Naive thymus-derived CD4-positive, alpha-beta T cell (primary cell): ENCODE data around the gene DEAF1. TPM values are rescaled to one million over a fixed set of nuclear protein-coding genes. Genes with fewer than 3 reads are reported as not detected.

Source experiments
- ATAC-seq: fragments of 150-1000 bp; cut with Tn5 transposase; 2 replicates; pipeline ENCODE4 v1.10.0; 2021; ENCODE audit warnings: mild to moderate bottlenecking, moderate library complexity
- CTCF ChIA-PET: fragments of 350-600 bp; sonication (Branson Sonifier 250); formaldehyde crosslinking; loops from one replicate; lab custom pipeline; 2021; ENCODE audit warnings: antibody characterized with exemption; lab: Charles Lee
- POLR2A ChIA-PET: fragments of 350-600 bp; sonication (Branson Sonifier 250); formaldehyde crosslinking; loops from one replicate; lab custom pipeline; 2021; ENCODE audit warnings: antibody characterized with exemption, inconsistent platforms; lab: Charles Lee
- DNase-seq, 9 donors: peaks; one replicate each; pipeline versions ENCODE4 v3.0.0 to v3.0.0-alpha.2; 2020 to 2022; ENCODE audit warnings: mixed read lengths in 1 of 9
- H3K27ac ChIP-seq: one replicate; pipeline ENCODE4 v1.7.0; 2013; ENCODE audit warnings: mild to moderate bottlenecking, low read depth, low read length, moderate library complexity
- H3K27me3 ChIP-seq, 2 donors: one replicate each; pipeline ENCODE4 v1.7.0; 2013; ENCODE audit warnings: low read length in 2 of 2, mild to moderate bottlenecking in 2 of 2, moderate library complexity in 2 of 2; ENCODE audit not compliant: control insufficient read depth in 2 of 2, insufficient read depth in 2 of 2
- H3K36me3 ChIP-seq, 3 experiments: 1 replicate in 2 of 3; 2 replicates in 1 of 3; pipeline ENCODE4 v1.7.0; 2013; ENCODE audit warnings: low read length in 3 of 3, mild to moderate bottlenecking in 3 of 3, moderate library complexity in 1 of 3; ENCODE audit not compliant: insufficient read depth in 3 of 3, control insufficient read depth in 2 of 3
- H3K4me1 ChIP-seq, 2 donors: one replicate each; pipeline ENCODE4 v1.7.0; 2013; ENCODE audit warnings: low read length in 2 of 2, mild to moderate bottlenecking in 2 of 2, moderate library complexity in 1 of 2; ENCODE audit not compliant: control insufficient read depth in 2 of 2, insufficient read depth in 2 of 2
- H3K4me3 ChIP-seq: 2 replicates; pipeline ENCODE4 v1.7.0; 2013; ENCODE audit warnings: mild to moderate bottlenecking, low read length
- H3K9me3 ChIP-seq, 3 experiments: 1 replicate in 2 of 3; 2 replicates in 1 of 3; pipeline ENCODE4 v1.7.0; 2013; ENCODE audit warnings: low read length in 3 of 3; ENCODE audit not compliant: control insufficient read depth in 2 of 3
- H3K27ac Mint-ChIP-seq, 9 donors: one replicate each; pipeline ENCODE4 v1.8.0; 2020 to 2022; ENCODE audit warnings: mixed read lengths in 9 of 9, mild to moderate bottlenecking in 8 of 9, moderate library complexity in 5 of 9, inconsistent platforms in 2 of 9
- H3K27me3 Mint-ChIP-seq, 5 donors: one replicate each; pipeline ENCODE4 v1.8.0; 2021 to 2022; ENCODE audit warnings: mixed read lengths in 5 of 5, mild to moderate bottlenecking in 1 of 5
- H3K36me3 Mint-ChIP-seq, 5 donors: one replicate each; pipeline ENCODE4 v1.8.0; 2020 to 2022; ENCODE audit warnings: mixed read lengths in 5 of 5, mild to moderate bottlenecking in 3 of 5, inconsistent platforms in 1 of 5
- H3K4me1 Mint-ChIP-seq, 7 donors: one replicate each; pipeline ENCODE4 v1.8.0; 2020 to 2022; ENCODE audit warnings: mixed read lengths in 7 of 7, mild to moderate bottlenecking in 3 of 7, inconsistent platforms in 1 of 7
- H3K4me3 Mint-ChIP-seq, 10 donors: one replicate each; pipeline ENCODE4 v1.8.0; 2020 to 2022; ENCODE audit warnings: mild to moderate bottlenecking in 10 of 10, mixed read lengths in 10 of 10, moderate library complexity in 6 of 10, inconsistent platforms in 2 of 10
- H3K9me3 Mint-ChIP-seq, 11 donors: one replicate each; pipeline ENCODE4 v1.8.0; 2020 to 2022; ENCODE audit warnings: mixed read lengths in 11 of 11, mild to moderate bottlenecking in 4 of 11, inconsistent platforms in 1 of 11, moderate library complexity in 1 of 11
- intact Hi-C, 2 donors: fragments of 100-400 bp; cut with micrococcal nuclease; formaldehyde crosslinking; loops; one replicate each; pipeline ENCODE4 v1.15.1; 2023
- polyA plus RNA-seq, 2 donors: library from polyadenylated mRNA; unstranded; fragments of 300-500 nt; fragmentation: Illumina TruSeq; gene quantifications; one replicate each; pipeline ENCODE4 v1.2.3, GENCODE V29; 2021
- total RNA-seq, 6 experiments: library from RNA in 5 of 6; stranded (reverse) in 5 of 6; gene quantifications; 1 replicate in 5 of 6; 2 replicates in 1 of 6; pipeline ENCODE4 v1.2.3 and lab custom pipeline; 2021 to 2026

The DEAF1 gene
- total and polyA plus RNA-seq, 7 experiments from 2014 or later: 33.0 to 117 (median 54.2) TPM

DNA sequence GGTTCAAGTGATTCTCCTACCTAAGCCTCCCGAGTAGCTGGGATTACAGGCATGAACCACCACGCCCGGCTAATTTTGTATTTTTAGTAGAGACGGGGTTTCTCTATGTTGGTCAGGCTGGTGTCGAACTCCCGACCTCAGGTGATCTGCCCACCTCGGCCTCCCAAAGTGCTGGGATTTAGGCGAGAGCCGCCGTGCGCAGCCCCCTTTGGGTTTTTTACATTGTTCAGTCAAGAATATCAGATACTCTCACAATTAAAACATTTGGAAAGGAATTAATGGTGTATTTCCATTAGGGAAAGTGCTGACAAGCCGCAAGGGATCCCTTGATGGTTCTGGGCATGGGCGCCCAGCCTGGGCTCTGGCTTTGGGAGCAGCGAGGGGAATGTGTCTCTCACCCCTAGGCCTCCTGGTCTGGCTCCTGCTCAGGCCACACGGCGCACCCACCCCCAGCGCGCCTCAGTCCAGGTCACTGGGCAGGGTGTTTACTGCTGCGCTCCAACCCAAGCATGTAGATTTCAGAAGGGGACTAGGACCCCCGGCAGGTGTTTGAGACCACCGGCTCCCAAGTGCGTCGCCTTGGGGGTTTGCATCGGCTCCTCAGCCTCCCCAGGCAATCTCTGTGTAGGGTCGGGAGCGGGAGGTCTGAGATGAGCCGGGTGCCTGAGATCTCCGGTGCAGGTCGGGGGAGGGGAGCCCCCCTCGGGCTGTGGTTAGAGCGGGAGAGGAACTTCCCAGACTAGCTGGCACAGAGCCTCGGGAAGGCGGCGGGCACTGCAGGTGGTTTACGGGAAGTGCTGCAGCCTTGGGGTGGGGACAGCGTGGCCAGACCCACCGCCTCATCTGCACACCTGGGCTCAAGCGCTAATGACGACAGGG, 78.5 kb downstream of the DEAF1 start:
- Histone ChIP-seq H3K36me3 (peaks cover 0 to 26% (median 9%) of the 10 kb centered on the region in 3 experiments), H3K4me3 (peak overlapping the region; percentile 97), H3K27me3 (no peaks in the 10 kb centered on the region), H3K9me3 (no peaks in the 10 kb centered on the region), H3K4me1 (peaks cover 8 to 22% of the 10 kb centered on the region in 2 donors), H3K27ac (peak overlapping the region; percentile 95)
- intact Hi-C loops: loop anchor here (1.0 to 2.0 kb wide), 3 partner anchors 62 to 193 kb away; partner anchors contain the start of gene RPLP2 (in 1 of the 2)
- H3K27me3 Mint-ChIP-seq: no peaks in the 10 kb centered on the region
- no peak for ATAC-seq
- H3K4me1 Mint-ChIP-seq: peaks cover 0 to 22% (median 15%) of the 10 kb centered on the region in 7 donors
- peaks cover 0 to 13% (median 0%) of the 10 kb centered on the region in 5 donors for H3K36me3 Mint-ChIP-seq
- POLR2A ChIA-PET: interaction anchor here (0.6 to 1.5 kb wide), 4 partner anchors 75 to 409 kb away, joined by 3 to 6 read pairs (median 3); partner anchors contain the start of genes BET1L, HRAS and RIC8A
- DNase-seq: no peak
- peaks cover 0 to 2% (median 0%) of the 10 kb centered on the region in 11 donors for H3K9me3 Mint-ChIP-seq
- CTCF ChIA-PET: interaction anchor here (0.6 kb wide), 1 partner anchor 1036 kb away, joined by 3 read pairs; no protein-coding TSS in a partner anchor
- peak overlapping the region; percentile 80 to 94 (median 92) for H3K4me3 Mint-ChIP-seq
- H3K27ac Mint-ChIP-seq: peak overlapping the region; percentile 83 to 97 (median 93)

DNA sequence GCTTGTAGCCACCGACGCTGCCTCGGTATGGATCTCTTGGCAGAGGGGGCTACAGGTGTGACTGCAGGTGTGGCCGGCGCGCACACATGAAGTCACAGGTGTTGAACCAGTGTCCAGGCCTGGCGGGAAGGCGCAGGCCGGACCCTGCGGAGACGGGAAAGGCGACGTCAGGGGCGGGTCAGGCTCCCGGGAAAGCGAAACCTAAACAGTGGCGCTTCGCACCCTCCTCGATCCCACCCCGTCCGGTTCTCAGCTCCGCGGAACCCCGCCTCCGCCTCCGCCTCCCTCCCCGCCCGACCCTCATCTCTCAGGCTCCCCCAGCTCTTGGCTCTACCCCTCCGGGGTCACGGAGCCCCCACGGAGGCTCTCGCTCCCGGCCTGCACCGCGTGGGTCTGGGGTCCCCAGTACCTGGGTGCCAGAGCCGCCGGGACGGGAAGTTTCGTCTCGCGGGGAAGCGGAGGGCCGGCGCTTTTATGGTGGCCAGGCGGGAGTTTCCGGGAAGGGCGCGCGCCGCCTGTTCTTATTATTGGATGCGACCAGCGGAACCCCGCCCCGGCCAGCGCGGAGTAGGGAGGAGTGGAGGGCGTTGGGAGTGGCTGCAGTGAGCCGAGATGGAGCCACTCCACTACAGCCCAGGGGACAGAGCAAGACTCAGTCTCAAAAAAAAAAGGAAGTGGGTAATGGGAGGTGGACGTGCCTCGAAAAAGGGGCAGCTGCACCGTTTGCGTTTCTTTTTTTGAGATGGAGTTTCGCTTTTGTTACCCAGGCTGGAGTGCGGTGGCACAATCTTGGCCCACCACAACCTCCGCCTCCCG, 79.3 kb downstream of the DEAF1 start, which contains the start of gene IRF7:
Gene IRF7 (minus strand): TSS at position 447 of the 816 bp plus-strand sequence. CDS start 586 bp downstream, outside the sequence.
- Mint-ChIP-seq H3K36me3 (peaks cover 0 to 13% (median 0%) of the 10 kb centered on the region in 5 donors), H3K27me3 (no peaks in the 10 kb centered on the region), H3K9me3 (peaks cover 0 to 2% (median 0%) of the 10 kb centered on the region in 11 donors), H3K4me1 (peaks cover 0 to 22% (median 15%) of the 10 kb centered on the region in 7 donors), H3K27ac (peak within 1 kb of the TSS; percentile 83 to 97 (median 93)), H3K4me3 (peak within 1 kb of the TSS; percentile 80 to 94 (median 92))
- peaks cover 0 to 34% (median 17%) of the 10 kb centered on the region in 3 experiments for H3K36me3 ChIP-seq
- DNase-seq (peak; percentile 70 to 91 (median 76)), ATAC-seq (peak; percentile 91)
- peaks cover 8 to 22% of the 10 kb centered on the region in 2 donors for H3K4me1 ChIP-seq
- no peaks in the 10 kb centered on the region for H3K9me3 ChIP-seq
- POLR2A ChIA-PET: interaction anchor here (0.6 to 1.5 kb wide), 11 partner anchors 15 to 408 kb away, joined by 3 to 6 read pairs (median 3); partner anchors contain the start of genes BET1L, HRAS, PHRF1 and RIC8A
- intact Hi-C loops: loop anchor here (1.0 to 2.0 kb wide), 8 partner anchors 27 to 194 kb away; partner anchors contain the start of genes DEAF1 (in 2 of the 2), TMEM80 (in 2 of the 2), LMNTD2 (in 1 of the 2) and PHRF1 (in 1 of the 2)
- no peaks in the 10 kb centered on the region for H3K27me3 ChIP-seq
- H3K27ac ChIP-seq: peak within 1 kb of the TSS; percentile 95
- CTCF ChIA-PET: interaction anchor here (0.6 kb wide), 1 partner anchor 1037 kb away, joined by 3 read pairs; no protein-coding TSS in a partner anchor
- H3K4me3 ChIP-seq: peak within 1 kb of the TSS; percentile 97

DNA sequence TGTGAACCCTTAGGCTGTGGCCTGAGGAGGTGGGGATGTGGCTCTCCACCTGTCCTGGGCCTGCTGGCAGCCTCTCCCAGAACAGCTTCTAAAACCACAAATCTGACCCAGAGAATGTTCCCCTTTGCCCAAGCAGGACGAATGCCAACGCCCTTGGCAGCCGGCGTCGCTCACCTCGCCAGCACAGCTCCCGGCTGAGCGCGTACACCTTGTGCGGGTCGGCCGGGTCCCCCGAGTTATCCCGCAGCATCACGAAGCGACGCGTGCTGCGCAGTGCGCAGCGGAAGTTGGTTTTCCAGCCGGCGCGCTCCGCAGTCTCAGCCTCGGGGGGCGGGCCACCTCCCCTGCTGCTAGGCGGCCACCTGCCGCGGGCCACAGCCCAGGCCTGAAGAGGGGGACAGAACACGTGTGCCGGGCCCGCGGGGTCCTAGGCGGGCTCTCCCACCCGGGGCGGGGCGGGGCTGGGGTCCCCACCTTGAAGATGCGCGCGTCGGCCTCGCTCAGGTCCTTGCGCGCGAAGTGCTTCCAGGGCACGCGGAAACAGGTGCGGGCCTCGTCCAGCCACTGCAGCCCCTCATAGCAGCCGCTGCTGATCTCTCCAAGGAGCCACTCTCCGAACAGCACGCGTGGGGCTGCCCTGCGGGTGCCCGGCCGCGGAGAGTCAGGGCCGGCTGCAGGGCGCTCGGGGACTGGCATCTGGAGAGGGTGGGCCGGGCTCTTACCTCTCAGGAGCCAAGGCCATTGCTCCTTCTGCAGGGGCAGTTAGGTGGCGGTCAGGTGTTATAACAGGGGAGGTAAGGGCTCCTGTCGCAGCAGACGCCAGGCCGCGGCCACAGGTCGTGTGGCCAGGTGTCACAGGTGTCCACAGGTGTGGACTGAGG, 80.2 kb downstream of the DEAF1 start:
- Histone ChIP-seq H3K4me1 (peaks cover 8 to 22% of the 10 kb centered on the region in 2 donors), H3K36me3 (peaks cover 0 to 42% (median 22%) of the 10 kb centered on the region in 3 experiments), H3K4me3 (peak overlapping the region; percentile 97), H3K9me3 (no peaks in the 10 kb centered on the region), H3K27ac (peak overlapping the region; percentile 95), H3K27me3 (no peaks in the 10 kb centered on the region)
- peak overlapping the region; percentile 80 to 94 (median 92) for H3K4me3 Mint-ChIP-seq
- DNase-seq: peak in 1 of 9 donors; percentile 42
- ChIA-PET CTCF (no interaction called here), POLR2A (interaction anchor here (0.6 to 2.5 kb wide), 14 partner anchors 14 to 390 kb away, joined by 3 to 14 read pairs (median 3); partner anchors contain the start of genes HRAS, PHRF1 and TALDO1)
- ATAC-seq: no peak
- no peaks in the 10 kb centered on the region for H3K27me3 Mint-ChIP-seq
- peaks cover 0 to 22% (median 15%) of the 10 kb centered on the region in 7 donors for H3K4me1 Mint-ChIP-seq
- peaks cover 0 to 2% (median 0%) of the 10 kb centered on the region in 11 donors for H3K9me3 Mint-ChIP-seq
- intact Hi-C loops: loop anchor here (1.0 kb wide), 5 partner anchors 27 to 108 kb away; partner anchors contain the start of genes DEAF1 (in 2 of the 2), TMEM80 (in 2 of the 2), LMNTD2 (in 1 of the 2) and PHRF1 (in 1 of the 2)
- H3K36me3 Mint-ChIP-seq: peaks cover 0 to 13% (median 0%) of the 10 kb centered on the region in 5 donors
- H3K27ac Mint-ChIP-seq: peak overlapping the region; percentile 83 to 97 (median 91)

DNA sequence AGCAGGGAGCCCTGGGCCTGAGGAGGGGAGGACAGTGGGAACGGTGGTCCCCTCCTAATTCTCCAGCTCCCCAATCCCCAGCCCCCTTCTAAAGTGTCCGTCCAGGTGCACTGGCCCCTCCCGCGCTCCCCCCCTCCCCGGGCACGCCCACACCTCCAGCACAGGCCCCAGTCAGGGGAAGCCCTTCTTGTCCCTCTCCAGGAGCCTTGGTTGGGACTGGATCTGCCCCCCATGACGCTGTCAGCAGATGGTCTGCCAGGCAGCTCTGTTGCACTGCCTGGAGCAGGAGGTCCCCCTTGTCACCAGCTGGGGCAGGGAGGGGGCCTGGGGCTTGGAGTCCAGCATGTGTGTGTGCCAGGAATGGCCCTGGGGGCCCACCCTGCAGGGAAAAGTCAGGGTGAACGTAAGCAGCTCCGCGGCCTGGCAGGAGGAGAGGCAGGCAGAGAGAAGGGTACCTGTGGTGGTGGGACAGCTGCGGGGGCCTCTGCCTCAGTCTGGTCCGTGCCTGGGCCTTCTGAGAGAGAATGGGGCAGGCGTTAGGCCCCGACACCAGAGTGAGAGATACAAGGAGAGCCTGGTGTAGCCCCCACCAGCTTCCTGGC, 80.9 kb downstream of the DEAF1 start:
- Histone ChIP-seq H3K4me3 (no peak overlapping the region), H3K9me3 (no peaks in the 10 kb centered on the region), H3K4me1 (peaks cover 8 to 22% of the 10 kb centered on the region in 2 donors), H3K27me3 (no peaks in the 10 kb centered on the region), H3K36me3 (peaks cover 0 to 50% (median 22%) of the 10 kb centered on the region in 3 experiments), H3K27ac (peak overlapping the region; percentile 95)
- intact Hi-C loops: no loop called here
- peaks cover 0 to 22% (median 15%) of the 10 kb centered on the region in 7 donors for H3K4me1 Mint-ChIP-seq
- POLR2A ChIA-PET: interaction anchor here (0.6 to 2.5 kb wide), 8 partner anchors 14 to 389 kb away, joined by 3 to 14 read pairs (median 3); partner anchors contain the start of genes HRAS, PHRF1 and RNH1
- DNase-seq: peak in 1 of 9 donors; percentile 31
- peak overlapping the region; percentile 57 to 95 (median 88) for H3K27ac Mint-ChIP-seq
- CTCF ChIA-PET: no interaction called here
- H3K9me3 Mint-ChIP-seq: peaks cover 0 to 2% (median 0%) of the 10 kb centered on the region in 11 donors
- peak overlapping the region; percentile 63 to 86 (median 76) for H3K4me3 Mint-ChIP-seq
- ATAC-seq: no peak
- H3K27me3 Mint-ChIP-seq: no peaks in the 10 kb centered on the region
- peaks cover 0 to 13% (median 0%) of the 10 kb centered on the region in 5 donors for H3K36me3 Mint-ChIP-seq
